Measurements from ENCODE around the gene CLEC16A.
"Not testable (repeated sequence)": the region's sequence is repeated elsewhere in the genome, so short reads cannot be mapped to it uniquely, and the experiment has no call there.

CLEC16A gene

GRCh38 chr16:10926094-10926493 lies 18.3 kb upstream of the CLEC16A start:
- no peak for DNase-seq (ENCODE audit: low spot score)

- no peak for DNase-seq (ENCODE audit: low spot score)
Observed at GRCh38 chr16:10926867-10927266, 17.5 kb upstream of the CLEC16A start.

GRCh38 chr16:10927497-10928112 lies 16.8 kb upstream of the CLEC16A start:
- DNase-seq (ENCODE audit: low spot score) = no peak

- DNase-seq (ENCODE audit: low spot score) = not testable (repeated sequence)
Observed at GRCh38 chr16:10929097-10929496, 15.3 kb upstream of the CLEC16A start.

- no peak for DNase-seq (ENCODE audit: low spot score)
Observed at GRCh38 chr16:10929853-10930754, 14.3 kb upstream of the CLEC16A start.

- DNase-seq (ENCODE audit: low spot score) = no peak
Observed at GRCh38 chr16:10930755-10931093, 13.6 kb upstream of the CLEC16A start.

- DNase-seq (ENCODE audit: low spot score) = no peak
Observed at GRCh38 chr16:10931134-10931533, 13.2 kb upstream of the CLEC16A start.

- DNase-seq (ENCODE audit: low spot score) = no peak
Observed at GRCh38 chr16:10931977-10932632, 12.3 kb upstream of the CLEC16A start.

- no peak for DNase-seq (ENCODE audit: low spot score)
Observed at GRCh38 chr16:10932959-10933710, 11.2 kb upstream of the CLEC16A start.

GRCh38 chr16:10933865-10934264 lies 10.5 kb upstream of the CLEC16A start:
- no peak for DNase-seq (ENCODE audit: low spot score)

- no peak for DNase-seq (ENCODE audit: low spot score)
Observed at GRCh38 chr16:10934325-10935107, 9.8 kb upstream of the CLEC16A start.

- DNase-seq (ENCODE audit: low spot score) = no peak
Observed at GRCh38 chr16:10935226-10935915, 9.0 kb upstream of the CLEC16A start.

GRCh38 chr16:10936272-10936984 lies 7.9 kb upstream of the CLEC16A start:
- no peak for DNase-seq (ENCODE audit: low spot score)

- DNase-seq (ENCODE audit: low spot score) = no peak
Observed at GRCh38 chr16:10937068-10937859, 7.1 kb upstream of the CLEC16A start.

- peak; percentile 28 for DNase-seq (ENCODE audit: low spot score)
Observed at GRCh38 chr16:10938321-10938720, 6.0 kb upstream of the CLEC16A start.

- DNase-seq (ENCODE audit: low spot score) = no peak
Observed at GRCh38 chr16:10938796-10939648, 5.3 kb upstream of the CLEC16A start.

- DNase-seq (ENCODE audit: low spot score) = no peak
Observed at GRCh38 chr16:10939649-10940234, 4.6 kb upstream of the CLEC16A start.

- no peak for DNase-seq (ENCODE audit: low spot score)
Observed at GRCh38 chr16:10940501-10941079, 3.8 kb upstream of the CLEC16A start.
